Spleen (tissue), 7 donors: ENCODE measurements around the gene SH3RF3.

ENCODE experiments used
- CTCF ChIP-seq, 11 experiments: fragments of 200-600 bp in 7 of 11; fragments of 450-650 bp in 4 of 11; sonication (generic) in 4 of 11; IDR thresholded peaks in 8 of 11; conservative IDR thresholded peaks in 3 of 11; 1 replicate in 7 of 11; 2 replicates in 4 of 11; pipeline versions ENCODE4 v1.4.0 to v1.8.0; 2016 to 2021; ENCODE audit warnings: antibody characterized with exemption in 11 of 11, inconsistent platforms in 4 of 11, mild to moderate bottlenecking in 1 of 11
- POLR2A ChIP-seq, 3 donors: fragments of 450-650 bp; IDR thresholded peaks; one replicate each; pipeline ENCODE4 v1.5.1; 2017; ENCODE audit warnings: antibody characterized with exemption in 3 of 3, mild to moderate bottlenecking in 1 of 3
- POLR2AphosphoS5 ChIP-seq, 3 donors: sonication (generic); formaldehyde crosslinking; IDR thresholded peaks; one replicate each; pipeline ENCODE4 v1.5.1; 2017; ENCODE audit warnings: antibody characterized with exemption in 3 of 3
- donor health status: DM: no; HTN: no; CAD: no; lungs with moderate emphysema.
- donor health status: DM: no; HTN: no; CAD: no.
- donor health status: DM: no; HTN: no; CAD: no.

DNA sequence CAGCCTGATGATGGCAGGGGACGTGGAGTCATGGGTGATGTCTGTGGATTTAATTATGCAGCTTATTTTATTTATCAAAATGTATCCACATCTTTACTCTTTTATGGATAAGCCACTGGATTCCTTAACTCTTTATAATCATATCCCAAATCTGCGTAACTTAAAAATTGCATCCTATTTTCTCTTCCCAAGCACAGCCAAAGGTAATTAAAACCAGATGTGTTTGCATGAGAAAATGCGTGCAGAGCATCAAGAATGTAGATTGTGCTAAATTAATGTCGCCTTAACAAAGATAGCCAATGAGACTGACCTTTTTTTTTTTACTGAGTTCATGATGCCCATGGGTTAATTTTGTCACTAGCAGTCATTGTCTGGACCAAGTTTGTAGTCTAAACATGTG is 10.0 kb downstream of the SH3RF3 start:
- TF ChIP-seq POLR2AphosphoS5 (IDR thresholded peaks at IDR 0.05): no peak
- no peak for TF ChIP-seq CTCF (IDR thresholded peaks at IDR 0.05 in 8 of 11, conservative IDR thresholded peaks at IDR 0.05 in 3 of 11)
- no peak for TF ChIP-seq POLR2A (IDR thresholded peaks at IDR 0.05)
